DND-41 (cell line): ENCODE results near the gene OR8A1.

Source experiments
- EZH2 ChIP-seq: IDR thresholded peaks from 3 replicates; pipeline ENCODE4 v1.6.1; 2012; ENCODE audit warnings: borderline replicate concordance, low read depth, mild to moderate bottlenecking, moderate library complexity, low read length, inconsistent platforms; ENCODE audit not compliant: severe bottlenecking
- TF ChIP-seq, protein P1 (sequence below): IDR thresholded peaks from 2 replicates; pipeline ENCODE4 v1.5.1; 2012; ENCODE audit warnings: borderline replicate concordance, low read length, moderate library complexity, mild to moderate bottlenecking; ENCODE audit not compliant: poor library complexity, severe bottlenecking; ENCODE audit errors: extremely low read depth

DNA sequence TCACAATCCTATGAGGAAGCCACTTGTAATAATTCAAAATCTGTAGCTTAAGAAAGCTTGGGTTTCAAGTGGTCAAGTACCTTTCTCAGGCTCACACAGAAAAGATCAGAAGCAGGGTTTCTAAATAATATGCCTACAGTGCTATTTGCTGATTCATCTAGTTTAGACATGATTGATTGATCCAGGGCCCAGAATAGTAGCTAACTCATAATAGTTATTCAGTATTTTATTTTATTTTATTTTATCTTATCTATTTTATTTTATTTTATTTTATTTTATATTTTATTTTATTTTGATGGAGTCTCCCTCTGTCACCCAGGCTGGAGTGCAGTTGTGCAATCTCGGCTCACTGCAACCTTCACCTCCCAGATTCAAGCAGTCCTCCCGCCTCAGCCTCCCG is 25.5 kb downstream of the OR8A1 start:
- TF ChIP-seq, protein P1, sequence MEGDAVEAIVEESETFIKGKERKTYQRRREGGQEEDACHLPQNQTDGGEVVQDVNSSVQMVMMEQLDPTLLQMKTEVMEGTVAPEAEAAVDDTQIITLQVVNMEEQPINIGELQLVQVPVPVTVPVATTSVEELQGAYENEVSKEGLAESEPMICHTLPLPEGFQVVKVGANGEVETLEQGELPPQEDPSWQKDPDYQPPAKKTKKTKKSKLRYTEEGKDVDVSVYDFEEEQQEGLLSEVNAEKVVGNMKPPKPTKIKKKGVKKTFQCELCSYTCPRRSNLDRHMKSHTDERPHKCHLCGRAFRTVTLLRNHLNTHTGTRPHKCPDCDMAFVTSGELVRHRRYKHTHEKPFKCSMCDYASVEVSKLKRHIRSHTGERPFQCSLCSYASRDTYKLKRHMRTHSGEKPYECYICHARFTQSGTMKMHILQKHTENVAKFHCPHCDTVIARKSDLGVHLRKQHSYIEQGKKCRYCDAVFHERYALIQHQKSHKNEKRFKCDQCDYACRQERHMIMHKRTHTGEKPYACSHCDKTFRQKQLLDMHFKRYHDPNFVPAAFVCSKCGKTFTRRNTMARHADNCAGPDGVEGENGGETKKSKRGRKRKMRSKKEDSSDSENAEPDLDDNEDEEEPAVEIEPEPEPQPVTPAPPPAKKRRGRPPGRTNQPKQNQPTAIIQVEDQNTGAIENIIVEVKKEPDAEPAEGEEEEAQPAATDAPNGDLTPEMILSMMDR, result no peak
- TF ChIP-seq EZH2, result no peak
